GM13976 (cell line): Measurements from ENCODE around the gene GPR150.

Experiments used
- DNase-seq: peaks from one replicate; pipeline ENCODE4 v3.0.0; 2012; ENCODE audit warnings: low spot score
- CTCF ChIP-seq: IDR thresholded peaks from 2 replicates; pipeline ENCODE4 v1.5.1; 2012; ENCODE audit warnings: borderline replicate concordance, mild to moderate bottlenecking; ENCODE audit not compliant: insufficient read depth; ENCODE audit errors: extremely low read depth, missing control alignments, control extremely low read depth
- in situ Hi-C: fragments of 300-500 bp; cut with MboI; formaldehyde crosslinking; loops from one replicate; pipeline ENCODE4 v1.12.0; 2022; ENCODE audit warnings: low sequenced_read_pairs, mixed read lengths, inconsistent platforms; ENCODE audit not compliant: unreplicated experiment

The GPR150 gene

DNA sequence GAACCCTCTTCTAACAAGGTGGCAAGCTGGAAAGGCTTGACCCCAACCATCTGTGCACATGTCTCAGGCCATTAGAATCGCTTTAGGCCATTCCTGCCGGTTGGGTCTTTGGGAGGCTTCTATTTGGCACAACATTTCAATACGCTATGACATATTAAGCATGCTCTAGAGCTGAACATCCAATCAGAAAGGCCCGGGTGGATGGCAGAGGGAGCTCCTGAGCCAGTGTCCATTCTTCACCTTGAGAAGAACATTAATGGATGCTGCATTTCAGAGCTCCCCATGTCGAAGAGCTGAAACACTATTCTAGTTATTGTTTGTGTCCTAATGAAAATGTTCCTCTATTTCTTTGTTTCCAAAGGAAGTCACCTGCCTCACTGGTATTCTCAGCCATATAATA is 50.1 kb downstream of the GPR150 start:
- DNase-seq, result no peak
- TF ChIP-seq CTCF, result no peak
- in situ Hi-C loops, result loop anchor here (10.0 to 25.0 kb wide), 3 partner anchors 105 to 667 kb away; no protein-coding TSS in a partner anchor

DNA sequence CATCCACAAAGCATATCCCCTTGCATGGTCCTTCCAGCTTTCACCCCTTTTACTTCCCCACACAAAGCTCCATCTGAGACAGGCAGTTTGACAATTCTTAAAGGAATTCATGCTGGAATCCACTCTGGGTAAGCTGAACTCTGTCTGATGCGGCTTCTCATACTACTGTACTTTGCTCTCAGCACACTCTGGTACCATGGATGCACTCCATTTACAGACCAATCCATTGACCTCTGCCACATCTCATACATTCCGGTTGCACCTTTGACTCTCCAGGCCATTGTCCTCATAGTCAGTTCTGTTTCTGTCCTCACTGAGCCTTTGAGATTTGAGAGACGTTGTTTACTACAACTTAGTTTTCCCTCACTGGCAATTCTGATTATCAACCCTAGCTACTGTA is 50.7 kb downstream of the GPR150 start:
- DNase-seq, result no peak
- TF ChIP-seq CTCF, result no peak
- in situ Hi-C loops, result loop anchor here (25.0 kb wide), 1 partner anchor 667 kb away; no protein-coding TSS in a partner anchor
